Karpas-422 (cell line): ENCODE data around the gene CAPZB. TPM values are rescaled to one million over a fixed set of nuclear protein-coding genes. Genes with fewer than 3 reads are reported as not detected.
A peak's percentile ranks its signal among the peaks of the same experiment; 100 is the strongest.
"Not testable (repeated sequence)": the region's sequence is repeated elsewhere in the genome, so short reads cannot be mapped to it uniquely, and the experiment has no call there.

ENCODE experiments used
- DNase-seq: peaks from one replicate; pipeline ENCODE4 v3.0.0-alpha.2; 2015
- H2AFZ ChIP-seq: fragments of 200-600 bp; sonication (generic); 2 replicates; pipeline ENCODE4 v1.6.1; 2014; ENCODE audit warnings: antibody characterized with exemption, low read length, mixed read lengths
- H3K27ac ChIP-seq: fragments of 200-600 bp; sonication (generic); 2 replicates; pipeline ENCODE4 v1.5.1; 2014; ENCODE audit warnings: mild to moderate bottlenecking, low read length, moderate library complexity
- H3K27me3 ChIP-seq: fragments of 200-600 bp; sonication (generic); 2 replicates; pipeline ENCODE4 v1.6.1; 2014; ENCODE audit warnings: low read length, mixed read lengths
- H3K36me3 ChIP-seq: fragments of 200-600 bp; sonication (generic); 2 replicates; pipeline ENCODE4 v1.6.1; 2014; ENCODE audit warnings: low read length, mixed read lengths; ENCODE audit not compliant: insufficient read depth
- H3K4me1 ChIP-seq: fragments of 200-600 bp; sonication (generic); 2 replicates; pipeline ENCODE4 v1.6.1; 2014; ENCODE audit warnings: mild to moderate bottlenecking, low read length, mixed read lengths
- H3K4me2 ChIP-seq: fragments of 200-600 bp; sonication (generic); 2 replicates; pipeline ENCODE4 v1.6.1; 2014; ENCODE audit warnings: low read length, low read depth, mild to moderate bottlenecking; ENCODE audit not compliant: poor library complexity, severe bottlenecking
- H3K4me3 ChIP-seq: fragments of 200-600 bp; sonication (generic); 2 replicates; pipeline ENCODE4 v1.5.1; 2014; ENCODE audit warnings: mild to moderate bottlenecking, antibody characterized with exemption, low read length, mixed read lengths
- H3K79me2 ChIP-seq: fragments of 200-600 bp; sonication (generic); 2 replicates; pipeline ENCODE4 v1.6.1; 2014; ENCODE audit warnings: mild to moderate bottlenecking, low read length, mixed read lengths
- H3K9ac ChIP-seq: fragments of 200-600 bp; sonication (generic); 2 replicates; pipeline ENCODE4 v1.6.0; 2014; ENCODE audit warnings: low read length
- H3K9me2 ChIP-seq: fragments of 200-600 bp; sonication (generic), shearing (Covaris generic); replicated peaks from 2 replicates; pipeline ENCODE4 v1.6.0; 2014; ENCODE audit warnings: mild to moderate bottlenecking, low read length, moderate library complexity; ENCODE audit not compliant: insufficient read depth
- H3K9me3 ChIP-seq: fragments of 300-700, 200-600 bp; sonication (generic); 2 replicates; pipeline ENCODE4 v1.6.1; 2014; ENCODE audit warnings: low read length, mixed read lengths
- H4K20me1 ChIP-seq: fragments of 200-600 bp; sonication (generic); 2 replicates; pipeline ENCODE4 v1.6.1; 2014; ENCODE audit warnings: mild to moderate bottlenecking, antibody characterized with exemption, low read length, low read depth; ENCODE audit not compliant: insufficient read depth
- total RNA-seq: library from RNA; depleted of rRNA; stranded (reverse); fragments of >200 nt; shearing (Covaris generic); gene quantifications from 2 replicates; pipeline ENCODE4 v1.2.3, GENCODE V29; 2014; ENCODE audit warnings: low replicate concordance

CAPZB gene
- total RNA-seq, 1 experiment from 2014 or later: 55.5 TPM

DNA sequence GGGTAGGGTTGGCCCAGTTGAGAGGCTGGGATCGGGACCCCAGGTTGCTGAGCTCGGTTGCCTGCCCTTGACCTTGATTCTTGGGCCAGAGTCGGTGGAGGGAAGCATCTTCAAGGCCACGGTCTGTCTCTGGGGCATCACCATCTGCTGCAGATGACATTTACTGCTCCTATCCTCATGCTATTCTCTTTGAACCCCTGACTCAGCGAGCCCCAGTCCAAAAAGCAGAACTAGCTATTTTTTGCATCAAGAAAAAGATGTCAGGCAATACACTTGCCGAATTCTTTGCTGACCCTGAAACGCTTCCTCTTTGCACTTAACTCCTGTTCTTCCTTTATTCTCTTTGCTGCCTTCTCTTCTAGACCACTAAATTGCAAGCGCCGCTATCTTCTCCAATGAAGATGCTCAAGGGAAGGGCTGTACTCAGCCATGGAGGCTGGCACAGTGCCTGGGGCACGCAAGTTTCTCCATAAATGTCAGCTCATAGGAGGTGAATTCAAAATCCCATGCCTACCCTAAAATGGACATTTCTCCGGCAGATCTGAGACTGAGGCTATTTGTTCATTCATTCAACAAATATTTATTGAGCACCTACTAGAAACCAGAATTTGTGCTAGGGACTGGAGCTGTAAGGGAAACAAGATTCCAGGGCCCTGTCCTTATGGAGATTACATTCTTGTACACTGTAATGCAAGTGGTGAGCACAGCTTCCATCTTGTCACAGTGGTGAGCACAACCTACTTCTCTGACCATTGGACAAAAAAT lies 20.5 kb upstream of the CAPZB start:
- Histone ChIP-seq H3K79me2 (no peaks in the 10 kb centered on the region), H3K9ac (0 out of 2 replicates have a peak overlapping the region, but pooled peaks have one; percentile 14), H3K27ac (peak overlapping the region; percentile 27), H2AFZ (peak overlapping the region; percentile 54; the same call in 1 of the 2 replicates), H3K9me3 (no peaks in the 10 kb centered on the region), H3K27me3 (no peaks in the 10 kb centered on the region), H3K9me2 (no peaks in the 10 kb centered on the region), H3K4me2 (peak overlapping the region; percentile 38), H4K20me1 (no peaks in the 10 kb centered on the region), H3K4me1 (peaks cover 18% of the 10 kb centered on the region), H3K4me3 (peak overlapping the region; percentile 16; the same call in 1 of the 2 replicates), H3K36me3 (no peaks in the 10 kb centered on the region)
- DNase-seq: peak; percentile 85

DNA sequence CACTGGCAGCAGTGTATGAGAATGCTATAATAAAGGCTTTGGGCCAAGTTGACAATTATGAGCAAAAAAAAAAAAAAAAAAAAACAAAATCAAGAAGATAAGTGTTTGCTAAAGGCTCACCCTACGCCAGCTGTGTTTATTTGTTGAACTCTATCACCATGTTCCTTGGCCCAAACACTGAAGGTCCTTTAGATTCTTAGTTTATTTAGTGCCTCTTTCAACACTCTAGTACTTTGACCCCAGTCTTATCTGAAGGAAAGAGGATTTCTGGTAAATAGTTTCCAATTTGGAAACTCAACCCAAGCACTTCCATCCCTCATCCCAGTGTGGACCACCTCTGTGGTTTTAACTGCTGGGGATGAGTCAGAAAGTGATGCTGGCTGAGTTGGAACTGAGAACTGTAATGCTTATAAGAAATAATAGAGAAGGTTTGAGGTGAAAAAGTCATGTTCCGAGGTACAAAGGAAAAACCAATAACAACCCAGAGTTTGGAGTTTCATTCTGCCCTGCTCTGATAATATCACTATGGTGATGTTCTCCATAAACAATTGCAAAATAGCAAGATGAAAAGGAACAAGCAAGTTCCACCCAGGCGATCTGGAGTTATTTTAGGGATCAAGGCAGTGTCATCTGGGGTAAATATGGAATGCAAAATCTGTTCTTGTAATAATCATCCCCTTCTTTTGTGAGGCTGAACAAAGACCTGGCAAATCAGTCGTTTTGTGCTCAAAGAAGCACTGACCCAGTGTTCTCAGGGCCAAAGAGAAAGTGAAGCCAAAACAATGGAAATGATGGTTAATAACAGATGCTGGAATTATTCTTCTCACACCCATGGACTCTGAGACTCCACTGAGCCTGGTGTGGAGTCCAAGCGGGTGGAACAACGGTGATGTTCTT lies 19.7 kb upstream of the CAPZB start:
- DNase-seq: peak; percentile 31
- H2AFZ ChIP-seq: peak overlapping the region; percentile 54; the same call in 1 of the 2 replicates
- H3K27me3 ChIP-seq: no peaks in the 10 kb centered on the region
- H4K20me1 ChIP-seq: no peaks in the 10 kb centered on the region
- peaks cover 18% of the 10 kb centered on the region for H3K4me1 ChIP-seq
- no peaks in the 10 kb centered on the region for H3K79me2 ChIP-seq
- peak overlapping the region; percentile 16; the same call in 1 of the 2 replicates for H3K4me3 ChIP-seq
- no peaks in the 10 kb centered on the region for H3K9me2 ChIP-seq
- 0 out of 2 replicates have a peak overlapping the region, but pooled peaks have one; percentile 14 for H3K9ac ChIP-seq
- peak overlapping the region; percentile 38 for H3K4me2 ChIP-seq
- no peaks in the 10 kb centered on the region for H3K9me3 ChIP-seq
- peak overlapping the region; percentile 27; the same call in 1 of the 2 replicates for H3K27ac ChIP-seq
- H3K36me3 ChIP-seq: no peaks in the 10 kb centered on the region

DNA sequence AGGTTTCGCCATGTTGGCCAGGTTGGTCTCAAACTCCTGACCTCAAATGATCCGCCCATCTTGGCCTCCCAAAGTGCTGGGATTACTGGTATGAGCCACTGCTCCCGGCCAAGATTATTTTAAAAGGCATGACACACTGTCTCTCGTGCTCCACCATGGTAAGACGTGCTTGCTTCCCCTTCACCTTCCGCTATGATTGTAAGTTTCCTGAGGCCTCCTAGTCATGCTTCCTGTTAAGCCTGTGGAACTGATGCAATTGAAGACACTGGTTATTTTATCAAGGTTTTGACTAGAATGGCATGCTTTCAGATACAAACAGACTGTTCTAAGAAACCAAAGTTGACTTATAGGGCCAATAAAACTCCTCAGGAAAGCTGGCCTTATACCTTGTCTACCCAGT lies 16.9 kb upstream of the CAPZB start:
- H3K79me2 ChIP-seq, H3K9ac ChIP-seq, H3K4me3 ChIP-seq, H3K9me3 ChIP-seq, H3K36me3 ChIP-seq, H4K20me1 ChIP-seq, H3K27ac ChIP-seq, H3K27me3 ChIP-seq, H2AFZ ChIP-seq, H3K9me2 ChIP-seq, H3K4me2 ChIP-seq: not testable (repeated sequence)
- peak; percentile 26 for DNase-seq
- peaks cover 18% of the 10 kb centered on the region for H3K4me1 ChIP-seq

DNA sequence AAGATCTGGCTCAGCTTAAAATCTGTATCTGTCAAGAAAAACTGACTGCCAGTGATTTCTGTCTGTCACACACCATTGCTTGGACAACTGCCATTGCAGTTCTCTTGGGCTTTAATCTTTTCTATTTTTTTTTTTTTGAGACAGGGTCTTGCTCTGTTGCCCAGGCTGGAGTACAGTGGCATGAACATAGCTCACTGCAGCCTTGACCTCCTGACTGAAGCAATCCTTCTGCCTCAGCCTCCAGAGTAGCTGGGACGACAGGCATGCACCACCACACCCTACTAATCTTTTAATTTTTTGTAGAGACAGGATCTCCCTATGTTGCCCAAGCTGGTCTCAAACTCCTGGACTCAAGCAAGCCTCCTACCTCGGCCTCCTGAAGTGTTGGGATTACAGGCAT lies 14.5 kb upstream of the CAPZB start:
- not testable (repeated sequence) for H3K4me1 ChIP-seq, H3K9me3 ChIP-seq, H3K4me3 ChIP-seq, H3K27me3 ChIP-seq, H3K9me2 ChIP-seq, H3K36me3 ChIP-seq, H2AFZ ChIP-seq, H3K9ac ChIP-seq, H3K27ac ChIP-seq, H3K79me2 ChIP-seq, H4K20me1 ChIP-seq, H3K4me2 ChIP-seq
- DNase-seq: peak; percentile 9

DNA sequence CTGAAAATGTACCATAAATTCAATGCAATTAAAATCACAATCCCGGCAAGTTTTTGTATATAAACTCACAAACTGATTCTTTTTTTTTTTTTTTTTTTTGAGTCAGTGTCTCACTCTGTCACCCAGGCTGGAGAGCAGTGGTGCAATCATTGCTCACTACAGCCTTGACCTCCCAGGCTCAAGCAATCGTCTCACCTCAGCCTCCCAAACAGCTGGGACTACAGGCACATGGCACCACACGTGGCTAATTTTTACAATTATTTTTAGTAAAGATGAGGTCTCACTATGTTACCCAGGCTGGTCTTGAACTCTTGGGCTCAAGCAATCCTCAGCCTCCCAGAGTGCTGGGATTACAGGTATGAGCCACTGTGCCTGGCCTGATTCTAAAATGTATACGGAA lies 12.1 kb upstream of the CAPZB start:
- H3K27me3 ChIP-seq, H3K9me2 ChIP-seq: not testable (repeated sequence)

DNA sequence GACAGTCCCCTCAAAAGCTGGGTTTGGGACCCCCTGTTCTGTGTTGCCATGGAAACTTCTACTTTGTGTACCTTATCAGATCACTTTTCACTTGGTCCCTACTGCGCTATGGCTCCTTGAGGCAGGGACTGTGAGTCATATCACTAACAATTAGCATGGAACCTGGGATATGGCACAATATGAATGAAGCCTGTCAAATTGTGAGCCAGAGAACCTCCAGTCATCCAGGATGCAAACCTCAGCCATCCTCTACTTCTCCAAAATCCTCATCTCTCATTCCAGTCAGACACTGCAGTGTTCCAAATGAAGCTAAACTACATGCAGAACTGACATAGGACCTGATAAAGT lies 11.2 kb upstream of the CAPZB start:
- Histone ChIP-seq H3K36me3 (no peaks in the 10 kb centered on the region), H3K4me1 (no peaks in the 10 kb centered on the region), H4K20me1 (no peaks in the 10 kb centered on the region), H3K9ac (no peak overlapping the region), H3K9me3 (no peaks in the 10 kb centered on the region), H3K9me2 (no peaks in the 10 kb centered on the region), H3K4me3 (no peak overlapping the region), H3K4me2 (no peak overlapping the region), H3K27ac (no peak overlapping the region), H3K27me3 (no peaks in the 10 kb centered on the region), H3K79me2 (no peaks in the 10 kb centered on the region), H2AFZ (no peak overlapping the region)
- DNase-seq: no peak

More for the DNA sequence above, 12.1 kb upstream of the CAPZB start:
- not testable (repeated sequence) for H4K20me1 ChIP-seq, DNase-seq, H3K4me1 ChIP-seq, H3K9ac ChIP-seq, H3K27ac ChIP-seq, H2AFZ ChIP-seq, H3K9me3 ChIP-seq, H3K36me3 ChIP-seq, H3K79me2 ChIP-seq, H3K4me3 ChIP-seq, H3K4me2 ChIP-seq

DNA sequence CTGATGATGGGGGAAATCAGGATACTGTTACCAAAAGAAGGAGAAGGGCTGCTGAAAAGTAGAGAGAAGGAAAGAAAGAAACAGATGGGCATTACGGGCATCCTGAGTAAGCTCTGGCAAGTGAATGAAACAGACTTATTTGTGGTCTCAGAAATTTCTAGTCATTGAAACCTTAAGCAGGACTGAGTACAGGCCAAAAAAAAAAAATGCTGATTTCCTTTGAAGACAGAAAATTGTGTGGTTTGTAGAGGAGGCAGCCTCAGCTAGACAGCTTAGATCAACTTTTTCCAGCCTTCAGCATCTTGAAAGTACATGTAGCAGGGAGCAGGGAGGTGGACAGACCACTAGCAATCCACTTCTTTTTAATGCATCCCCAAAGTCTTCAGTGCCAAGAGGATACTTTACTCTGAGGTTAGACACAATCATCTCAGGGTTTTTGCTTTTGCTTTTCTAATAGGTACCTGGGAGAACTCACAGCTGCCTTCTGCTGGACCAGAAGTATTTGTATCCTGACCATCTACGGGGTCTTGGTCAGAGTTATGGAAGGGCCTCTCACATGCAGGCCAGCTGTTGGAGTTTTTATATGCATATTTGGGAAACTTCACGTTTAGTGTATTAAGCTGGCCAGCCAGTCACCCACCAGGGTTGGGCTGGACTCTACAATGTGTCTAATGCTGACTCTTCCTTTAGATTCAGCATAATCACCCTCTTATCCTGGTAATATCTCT lies 10.6 kb upstream of the CAPZB start:
- H3K9me3 ChIP-seq: no peaks in the 10 kb centered on the region
- H3K27me3 ChIP-seq: no peaks in the 10 kb centered on the region
- no peaks in the 10 kb centered on the region for H3K9me2 ChIP-seq
- H3K4me3 ChIP-seq: no peak overlapping the region
- no peaks in the 10 kb centered on the region for H3K4me1 ChIP-seq
- H2AFZ ChIP-seq: no peak overlapping the region
- no peaks in the 10 kb centered on the region for H3K79me2 ChIP-seq
- H4K20me1 ChIP-seq: no peaks in the 10 kb centered on the region
- H3K36me3 ChIP-seq: no peaks in the 10 kb centered on the region
- no peak overlapping the region for H3K9ac ChIP-seq
- H3K27ac ChIP-seq: no peak overlapping the region
- H3K4me2 ChIP-seq: no peak overlapping the region
- peak; percentile 36 for DNase-seq
